ENCODE results near the gene PRSS12. TPM values are rescaled to one million over a fixed set of nuclear protein-coding genes. Genes with fewer than 3 reads are reported as not detected.

The PRSS12 gene
- total RNA-seq, 1 experiment from 2014 or later: 0.23 TPM

GRCh38 chr4:118398226-118399090, 45.7 kb upstream of the PRSS12 start:
- DNase-seq (ENCODE audit: low read depth, low spot score) (no peak), ATAC-seq (no peak)
- ChIA-PET POLR2A (no interaction called here), CTCF (no interaction called here)
- Histone ChIP-seq H3K4me3 (ENCODE audit: low read depth in 2 of 2, low read length in 2 of 2) (no peak overlapping the region), H3K27ac (ENCODE audit: low read length) (no peak overlapping the region), H3K27me3 (ENCODE audit: control insufficient read depth, insufficient read depth, low read length) (no peaks in the 10 kb centered on the region), H3K4me1 (ENCODE audit: control insufficient read depth, insufficient read depth, low read length) (no peaks in the 10 kb centered on the region), H3K36me3 (ENCODE audit: control insufficient read depth, insufficient read depth, low read length) (no peaks in the 10 kb centered on the region), H3K9me3 (ENCODE audit: control insufficient read depth, insufficient read depth, low read depth, low read length) (no peaks in the 10 kb centered on the region)
- no TSS peak for BruUV-seq (replicated peaks)
- TF ChIP-seq TCF7L2 (IDR thresholded peaks at IDR 0.05; ENCODE audit: low read depth, low read length) (no peak), SIN3A (IDR thresholded peaks at IDR 0.05; ENCODE audit: borderline replicate concordance, insufficient read depth, low read depth, low read length) (no peak), REST (IDR thresholded peaks at IDR 0.05; ENCODE audit: insufficient read depth in 1 of 2, low read depth in 2 of 2, low read length in 1 of 2) (no peak), CTCF (IDR thresholded peaks at IDR 0.05) (no peak), POLR2AphosphoS5 (IDR thresholded peaks at IDR 0.05; ENCODE audit: low read depth, low read length) (no peak)
- intact Hi-C loops (cut with micrococcal nuclease; ENCODE audit: unreplicated experiment) (no loop called here), in situ Hi-C loops (cut with HindIII; ENCODE audit: low pct_unique_long_range_greater_than_20kb, low sequenced_read_pairs) (no loop called here)

GRCh38 chr4:118397623-118397979, 44.8 kb upstream of the PRSS12 start:
- Histone ChIP-seq H3K4me3 (ENCODE audit: low read depth in 2 of 2, low read length in 2 of 2) (no peak overlapping the region), H3K27me3 (ENCODE audit: control insufficient read depth, insufficient read depth, low read length) (no peaks in the 10 kb centered on the region), H3K27ac (ENCODE audit: low read length) (no peak overlapping the region), H3K4me1 (ENCODE audit: control insufficient read depth, insufficient read depth, low read length) (no peaks in the 10 kb centered on the region), H3K9me3 (ENCODE audit: control insufficient read depth, insufficient read depth, low read depth, low read length) (no peaks in the 10 kb centered on the region), H3K36me3 (ENCODE audit: control insufficient read depth, insufficient read depth, low read length) (no peaks in the 10 kb centered on the region)
- in situ Hi-C loops (cut with HindIII; ENCODE audit: low pct_unique_long_range_greater_than_20kb, low sequenced_read_pairs) (no loop called here), intact Hi-C loops (cut with micrococcal nuclease; ENCODE audit: unreplicated experiment) (no loop called here)
- no peak for ATAC-seq
- no peak for DNase-seq (ENCODE audit: low read depth, low spot score)
- no TSS peak for BruUV-seq (replicated peaks)
- CTCF ChIA-PET: no interaction called here
- TF ChIP-seq POLR2AphosphoS5 (IDR thresholded peaks at IDR 0.05; ENCODE audit: low read depth, low read length) (no peak), TCF7L2 (IDR thresholded peaks at IDR 0.05; ENCODE audit: low read depth, low read length) (no peak), SIN3A (IDR thresholded peaks at IDR 0.05; ENCODE audit: borderline replicate concordance, insufficient read depth, low read depth, low read length) (no peak)
- POLR2A ChIA-PET: no interaction called here
